Thyroid gland (tissue), 4 donors: ENCODE data around the gene RNF14. TPM values are rescaled to one million over a fixed set of nuclear protein-coding genes. Genes with fewer than 3 reads are reported as not detected.

ENCODE experiments used
- DNase-seq, 2 donors: peaks; one replicate each; pipeline ENCODE4 v3.0.0-alpha.2; 2019
- H3K27ac ChIP-seq, 3 donors: fragments of 200-600 bp; sonication (generic); 1 replicate in 2 of 3; 2 replicates in 1 of 3; pipeline ENCODE4 v1.5.1; 2016 to 2019; ENCODE audit warnings: mild to moderate bottlenecking in 1 of 3, moderate library complexity in 1 of 3
- H3K27me3 ChIP-seq: fragments of 200-600 bp; sonication (generic); one replicate; pipeline ENCODE4 v1.5.1; 2019
- H3K36me3 ChIP-seq, 2 donors: fragments of 200-600 bp; sonication (generic); one replicate each; pipeline ENCODE4 v1.5.1; 2016 to 2019
- H3K4me1 ChIP-seq, 2 donors: fragments of 200-600 bp; sonication (generic); one replicate each; pipeline ENCODE4 v1.5.1; 2017 to 2019
- H3K4me3 ChIP-seq, 3 donors: fragments of 200-600 bp; sonication (generic); replicated peaks in 1 of 3; 1 replicate in 2 of 3; 2 replicates in 1 of 3; pipeline ENCODE4 v1.5.1; 2016; ENCODE audit warnings: mild to moderate bottlenecking in 1 of 3
- H3K9me3 ChIP-seq: fragments of 200-600 bp; sonication (generic); one replicate; pipeline ENCODE4 v1.5.1; 2017
- CTCF ChIP-seq, 6 experiments: fragments of 200-600 bp in 3 of 6; fragments of 450-650 bp in 3 of 6; sonication (generic) in 3 of 6; IDR thresholded peaks; one replicate each; pipeline ENCODE4 v1.5.1; 2016 to 2019; ENCODE audit warnings: antibody characterized with exemption in 6 of 6, mild to moderate bottlenecking in 2 of 6, inconsistent platforms in 1 of 6, moderate library complexity in 1 of 6
- POLR2A ChIP-seq, 2 donors: fragments of 450-650 bp; IDR thresholded peaks; one replicate each; pipeline ENCODE4 v1.6.1; 2017; ENCODE audit warnings: antibody characterized with exemption in 2 of 2, mild to moderate bottlenecking in 2 of 2, moderate library complexity in 1 of 2
- WGBS, 2 donors: methylation state at CpG; one replicate each; pipeline ENCODE4 v1.1.5; 2017; 5-methylcytosine and 5-hydroxymethylcytosine counted together
- intact Hi-C: fragments of 100-400 bp; cut with DNase I; formaldehyde crosslinking; loops from one replicate; pipeline ENCODE4 v1.15.1; 2023
- total RNA-seq, 4 donors: library from RNA; depleted of rRNA; stranded (reverse); fragments of >200 nt; gene quantifications; one replicate each; pipeline ENCODE4 v1.2.3, GENCODE V29; 2016

RNF14 gene
- total RNA-seq, 4 donors from 2014 or later: 52.5 to 69.7 (median 61.7) TPM

DNA sequence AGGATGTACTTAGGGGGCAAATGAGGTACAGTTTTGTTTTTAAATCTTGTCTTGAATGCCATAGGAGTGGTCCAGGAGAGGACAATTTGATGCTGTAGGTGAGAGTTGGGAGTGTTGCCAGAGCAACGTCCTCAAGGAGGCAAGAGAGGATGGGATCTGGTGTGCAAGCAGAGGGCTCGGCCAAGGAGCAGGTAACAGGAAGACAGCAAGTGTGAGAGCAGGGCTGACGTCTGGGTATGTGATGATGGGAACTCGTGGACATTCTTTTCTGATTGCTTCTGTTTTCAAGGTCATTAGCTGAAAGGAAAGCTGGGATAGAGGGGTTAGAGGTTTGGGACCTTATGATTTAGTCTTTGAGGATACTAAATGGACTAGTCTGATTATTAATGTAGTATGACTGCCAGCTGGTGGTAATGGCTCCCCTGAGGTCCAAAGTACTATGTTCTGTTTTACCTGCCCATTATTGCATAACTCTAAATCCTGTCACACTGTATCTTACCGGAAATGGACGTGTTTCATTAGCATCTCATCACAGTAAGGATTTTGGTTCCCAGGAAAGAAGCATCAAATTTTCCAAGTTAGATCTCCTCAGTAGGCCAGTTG lies 28.6 kb downstream of the RNF14 start:
- DNase-seq: no peak
- H3K4me1 ChIP-seq: peaks cover 10 to 26% of the 10 kb centered on the region in 2 donors
- WGBS, 2 donors: 75 to 83% methylated on average over 6 of the region's 6 CpGs
- no peak overlapping the region for H3K27ac ChIP-seq
- no peak for TF ChIP-seq CTCF (IDR thresholded peaks at IDR 0.05)
- no peak for TF ChIP-seq POLR2A (IDR thresholded peaks at IDR 0.05)
- H3K4me3 ChIP-seq: no peak overlapping the region
- no peaks in the 10 kb centered on the region for H3K9me3 ChIP-seq
- no peaks in the 10 kb centered on the region for H3K27me3 ChIP-seq
- intact Hi-C loops: no loop called here
- H3K36me3 ChIP-seq: peaks cover 0 to 10% of the 10 kb centered on the region in 2 donors

DNA sequence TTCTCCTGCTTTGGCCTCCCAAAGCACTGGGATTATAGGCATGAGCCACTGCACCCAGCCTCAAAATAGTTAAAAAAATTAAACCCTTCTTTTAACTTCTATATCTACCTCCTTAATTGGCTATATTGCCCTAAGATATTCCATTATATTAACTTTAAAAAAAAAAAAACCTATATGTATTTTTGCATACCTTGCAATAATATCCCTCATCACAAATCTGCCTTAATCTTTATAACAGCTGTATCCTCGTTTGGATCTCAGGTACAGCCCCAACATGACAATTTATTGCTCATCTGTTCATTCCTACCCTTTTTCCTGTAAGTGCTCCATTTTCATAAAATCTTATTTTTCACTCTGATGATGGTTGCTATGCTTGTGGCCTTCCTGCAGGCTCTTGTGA lies 31.3 kb downstream of the RNF14 start:
- intact Hi-C loops: no loop called here

DNA sequence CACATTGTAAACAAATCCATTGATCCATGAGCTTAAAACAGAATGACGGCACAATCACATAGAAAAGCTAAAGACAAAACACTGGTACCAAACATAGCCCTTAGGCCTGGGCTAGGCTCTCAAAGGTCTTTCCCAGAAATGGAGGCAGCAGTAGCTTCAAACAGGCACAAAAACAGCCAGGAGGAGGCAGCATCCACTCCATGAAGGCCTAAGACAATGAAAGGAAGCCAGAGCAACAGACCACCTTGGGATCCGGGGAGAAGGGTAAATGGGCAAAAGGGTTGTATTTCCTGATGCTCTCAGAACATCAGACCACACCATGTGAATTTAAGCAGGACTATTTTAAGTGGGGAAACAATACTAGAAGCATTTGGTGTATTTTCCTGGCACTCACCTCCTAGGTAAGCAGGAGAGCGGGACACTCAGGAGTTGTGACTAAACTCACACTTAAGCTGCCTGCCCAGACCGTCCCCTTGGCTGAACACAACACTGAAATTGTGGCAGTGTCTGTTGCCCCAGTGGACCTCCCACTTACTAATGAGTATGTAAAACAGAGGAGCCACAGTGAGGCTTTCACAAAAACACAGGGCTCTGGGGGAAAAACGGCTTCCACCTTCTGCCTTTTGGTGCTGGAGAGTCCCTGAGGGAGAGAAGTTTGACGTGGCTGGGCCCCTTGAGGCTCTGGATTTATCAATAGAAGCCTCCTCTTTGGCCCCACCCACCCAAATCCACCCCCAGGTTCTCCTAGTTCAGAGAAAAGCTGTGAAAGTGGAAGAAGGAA lies 32.0 kb downstream of the RNF14 start:
- DNase-seq: peak; percentile 10 to 48
- Histone ChIP-seq H3K4me1 (peaks cover 3 to 11% of the 10 kb centered on the region in 2 donors), H3K4me3 (no peak overlapping the region), H3K9me3 (no peaks in the 10 kb centered on the region), H3K27me3 (no peaks in the 10 kb centered on the region), H3K36me3 (peaks cover 20 to 21% of the 10 kb centered on the region in 2 donors), H3K27ac (peak overlapping the region; percentile 32 to 57 (median 43))
- TF ChIP-seq CTCF (IDR thresholded peaks at IDR 0.05) (peak in 3 of 6 experiments; percentile 9 to 29 (median 26)), POLR2A (IDR thresholded peaks at IDR 0.05) (no peak)
- WGBS, 2 donors: 55 to 64% methylated on average over 6 of the region's 6 CpGs
- intact Hi-C loops: no loop called here

More for the DNA sequence above, 31.3 kb downstream of the RNF14 start:
- Histone ChIP-seq H3K36me3 (peaks cover 14 to 19% of the 10 kb centered on the region in 2 donors), H3K27me3 (no peaks in the 10 kb centered on the region), H3K4me1 (peaks cover 3 to 11% of the 10 kb centered on the region in 2 donors), H3K9me3 (no peaks in the 10 kb centered on the region), H3K27ac (peak overlapping the region in 1 of 3 donors; percentile 57), H3K4me3 (no peak overlapping the region)
- TF ChIP-seq CTCF (IDR thresholded peaks at IDR 0.05) (no peak), POLR2A (IDR thresholded peaks at IDR 0.05) (no peak)
- WGBS, 2 donors: 77 to 78% methylated on average over 1 of the region's 1 CpG
- DNase-seq: no peak

- peaks cover 20 to 28% of the 10 kb centered on the region in 2 donors for H3K36me3 ChIP-seq
- WGBS, 2 donors: 82 to 83% methylated on average over 2 of the region's 2 CpGs
- no peaks in the 10 kb centered on the region for H3K9me3 ChIP-seq
- intact Hi-C loops: no loop called here
- no peak for DNase-seq
- H3K4me3 ChIP-seq: no peak overlapping the region
- H3K27ac ChIP-seq: no peak overlapping the region
- H3K27me3 ChIP-seq: no peaks in the 10 kb centered on the region
- peaks cover 3 to 11% of the 10 kb centered on the region in 2 donors for H3K4me1 ChIP-seq
- TF ChIP-seq POLR2A (IDR thresholded peaks at IDR 0.05) (no peak), CTCF (IDR thresholded peaks at IDR 0.05) (no peak)
These were observed 34.4 kb downstream of the RNF14 start for GRCh38 chr5:142003266-142003800.
